Measurements from ENCODE around the gene SH2D3A. TPM values are rescaled to one million over a fixed set of nuclear protein-coding genes. Genes with fewer than 3 reads are reported as not detected.

The SH2D3A gene
- total and polyA plus RNA-seq, 2 donors (not counting 3 experiments of a cell fraction or from before 2014, with no cell fraction given) = 0.04 to 0.53 TPM

- H3K36me3 ChIP-seq (ENCODE audit: control insufficient read depth in 2 of 2, extremely low read depth in 1 of 2, insufficient read depth in 2 of 2, low read length in 2 of 2) = no peaks in the 10 kb centered on the region
- no peaks in the 10 kb centered on the region for H3K27me3 ChIP-seq (ENCODE audit: control insufficient read depth in 2 of 2, insufficient read depth in 2 of 2, low read length in 2 of 2)
- POLR2A ChIA-PET = no interaction called here
- CTCF ChIA-PET = interaction anchor here (0.9 to 1.2 kb wide), 5 partner anchors 9 to 66 kb away, joined by 3 to 5 read pairs (median 4); partner anchors contain the start of gene GPR108
- no peaks in the 10 kb centered on the region for H3K9me3 ChIP-seq (replicated peaks; ENCODE audit: control insufficient read depth, insufficient read depth, low read length)
- dilution Hi-C loops (cut with MboI; ENCODE audit: extremely low pct_ligation_motif_present, low sequenced_read_pairs) = no loop called here
- DNase-seq (ENCODE audit: low read depth, low spot score) (no peak), FAIRE-seq (no peak)
- TF ChIP-seq GATA2 (IDR thresholded peaks at IDR 0.05; ENCODE audit: insufficient read depth, insufficient read length, low read depth, low read length) (no peak), POLR2AphosphoS5 (IDR thresholded peaks at IDR 0.05; ENCODE audit: insufficient read depth, low read depth, low read length) (no peak)
- no peak overlapping the region for H3K4me2 ChIP-seq (ENCODE audit: insufficient read depth, low read length)
- no peak overlapping the region for H3K4me3 ChIP-seq (replicated peaks in 1 of 3; ENCODE audit: insufficient read depth in 1 of 3, low read depth in 1 of 3, low read length in 3 of 3)
- H3K9me1 ChIP-seq (replicated peaks; ENCODE audit: control insufficient read depth, extremely low read depth, insufficient read depth, low read length) = no peaks in the 10 kb centered on the region
- H4K20me1 ChIP-seq (replicated peaks; ENCODE audit: control insufficient read depth, extremely low read depth, insufficient read depth, low read length) = no peaks in the 10 kb centered on the region
- H2AFZ ChIP-seq (ENCODE audit: low read depth, low read length) = no peak overlapping the region
- peaks cover 18% of the 10 kb centered on the region for H3K4me1 ChIP-seq (ENCODE audit: control insufficient read depth, extremely low read depth, insufficient read depth, low read length)
- BruUV-seq (replicated peaks) = no TSS peak
- intact Hi-C loops (cut with micrococcal nuclease) = loop anchor here (5.0 kb wide), 1 partner anchor 66 kb away; the partner anchor contains the start of genes GPR108 and TRIP10
- H3K79me2 ChIP-seq (ENCODE audit: control insufficient read depth, insufficient read depth, low read length) = no peaks in the 10 kb centered on the region
- no peak overlapping the region for H3K9ac ChIP-seq (replicated peaks; ENCODE audit: extremely low read depth, insufficient read depth, low read length)
- H3K27ac ChIP-seq (ENCODE audit: insufficient read depth, low read depth, low read length) = no peak overlapping the region
These were observed 35.8 kb upstream of the SH2D3A start for GRCh38 chr19:6803036-6803404.

GRCh38 chr19:6802336-6803035 is 35.3 kb upstream of the SH2D3A start:
- Histone ChIP-seq H3K79me2 (ENCODE audit: control insufficient read depth, insufficient read depth, low read length) (no peaks in the 10 kb centered on the region), H2AFZ (ENCODE audit: low read depth, low read length) (peak overlapping the region; percentile 30), H4K20me1 (replicated peaks; ENCODE audit: control insufficient read depth, extremely low read depth, insufficient read depth, low read length) (no peaks in the 10 kb centered on the region), H3K4me3 (replicated peaks in 1 of 3; ENCODE audit: insufficient read depth in 1 of 3, low read depth in 1 of 3, low read length in 3 of 3) (no peak overlapping the region), H3K4me2 (ENCODE audit: insufficient read depth, low read length) (peak overlapping the region; percentile 7), H3K9me3 (replicated peaks; ENCODE audit: control insufficient read depth, insufficient read depth, low read length) (no peaks in the 10 kb centered on the region), H3K4me1 (ENCODE audit: control insufficient read depth, extremely low read depth, insufficient read depth, low read length) (peaks cover 18% of the 10 kb centered on the region), H3K27ac (ENCODE audit: insufficient read depth, low read depth, low read length) (no peak overlapping the region), H3K9ac (replicated peaks; ENCODE audit: extremely low read depth, insufficient read depth, low read length) (no peak overlapping the region), H3K9me1 (replicated peaks; ENCODE audit: control insufficient read depth, extremely low read depth, insufficient read depth, low read length) (no peaks in the 10 kb centered on the region), H3K27me3 (ENCODE audit: control insufficient read depth in 2 of 2, insufficient read depth in 2 of 2, low read length in 2 of 2) (no peaks in the 10 kb centered on the region), H3K36me3 (ENCODE audit: control insufficient read depth in 2 of 2, extremely low read depth in 1 of 2, insufficient read depth in 2 of 2, low read length in 2 of 2) (no peaks in the 10 kb centered on the region)
- intact Hi-C loops (cut with micrococcal nuclease) (loop anchor here (1.0 to 5.0 kb wide), 2 partner anchors 60 to 65 kb away; partner anchors contain the start of genes GPR108 and TRIP10), dilution Hi-C loops (cut with MboI; ENCODE audit: extremely low pct_ligation_motif_present, low sequenced_read_pairs) (no loop called here)
- no TSS peak for BruUV-seq (replicated peaks)
- POLR2A ChIA-PET = no interaction called here
- DNase-seq (ENCODE audit: low read depth, low spot score) (peak; percentile 9), FAIRE-seq (peak; percentile 86)
- CTCF ChIA-PET = interaction anchor here (0.9 to 1.1 kb wide), 3 partner anchors 9 to 65 kb away, joined by 3 to 5 read pairs (median 4); partner anchors contain the start of gene GPR108
- TF ChIP-seq POLR2AphosphoS5 (IDR thresholded peaks at IDR 0.05; ENCODE audit: insufficient read depth, low read depth, low read length) (peak; percentile 37), GATA2 (IDR thresholded peaks at IDR 0.05; ENCODE audit: insufficient read depth, insufficient read length, low read depth, low read length) (no peak), FOS (IDR thresholded peaks at IDR 0.05; ENCODE audit: borderline replicate concordance, insufficient read depth, low read length) (peak; percentile 45)
